IPS-NIHi7 (cell line): Measurements from ENCODE around the gene CCS.
"Not testable (repeated sequence)": the region's sequence is repeated elsewhere in the genome, so short reads cannot be mapped to it uniquely, and the experiment has no call there.

Experiments used
- DNase-seq: peaks from one replicate; pipeline ENCODE4 v3.0.0; 2012; ENCODE audit warnings: mixed read lengths; ENCODE audit errors: extremely low spot score

CCS gene

GRCh38 chr11:66591175-66591574 is 1.8 kb upstream of the CCS start:
- DNase-seq = no peak

- DNase-seq = peak; percentile 23
These were observed 284 bp downstream of the CCS start for GRCh38 chr11:66593303-66593635.

GRCh38 chr11:66593650-66594049 is 665 bp downstream of the CCS start:
- DNase-seq = no peak

- DNase-seq = no peak
These were observed 2.4 kb downstream of the CCS start for GRCh38 chr11:66595245-66595904.

- DNase-seq = no peak
These were observed 6.0 kb downstream of the CCS start for GRCh38 chr11:66598993-66599392.

- no peak for DNase-seq
These were observed 7.2 kb downstream of the CCS start for GRCh38 chr11:66600219-66600618.

- no peak for DNase-seq
These were observed 7.7 kb downstream of the CCS start for GRCh38 chr11:66600631-66601233.

GRCh38 chr11:66603072-66603471 is 10.1 kb downstream of the CCS start:
- no peak for DNase-seq

- DNase-seq = no peak
These were observed 11.2 kb downstream of the CCS start for GRCh38 chr11:66604155-66604554.

- DNase-seq = not testable (repeated sequence)
These were observed 13.6 kb downstream of the CCS start for GRCh38 chr11:66606608-66607007.

- no peak for DNase-seq
These were observed 14.3 kb downstream of the CCS start for GRCh38 chr11:66607126-66607834.

GRCh38 chr11:66609721-66610617 is 17.0 kb downstream of the CCS start:
- no peak for DNase-seq

- DNase-seq = no peak
These were observed 19.5 kb downstream of the CCS start for GRCh38 chr11:66612458-66612857.

- no peak for DNase-seq
These were observed 21.1 kb downstream of the CCS start for GRCh38 chr11:66614073-66614472.

- peak; percentile 100 for DNase-seq
These were observed 23.6 kb downstream of the CCS start, which contains the start of gene RBM14 for GRCh38 chr11:66616379-66617154. RBM14 (plus strand) TSS chr11:66616630; CDS start chr11:66616721, 91 bp downstream.

- DNase-seq = no peak
These were observed 24.3 kb downstream of the CCS start for GRCh38 chr11:66617155-66617834.

GRCh38 chr11:66619080-66619554 is 26.1 kb downstream of the CCS start:
- no peak for DNase-seq

- no peak for DNase-seq
These were observed 31.5 kb downstream of the CCS start for GRCh38 chr11:66624450-66624849.

- no peak for DNase-seq
These were observed 32.2 kb downstream of the CCS start for GRCh38 chr11:66625041-66625751.

GRCh38 chr11:66625752-66626149 is 32.8 kb downstream of the CCS start:
- DNase-seq = no peak
